SK-N-SH (cell line): ENCODE data around the gene DHDH. TPM values are rescaled to one million over a fixed set of nuclear protein-coding genes. Genes with fewer than 3 reads are reported as not detected.

Source experiments
- CTCF ChIA-PET: fragments of 300-600, 350-600 bp; formaldehyde crosslinking; extraction: SDS; loops from one replicate; lab custom pipeline; 2021; lab: Yijun Ruan, JAX
- POLR2A ChIA-PET: fragments of 350-600 bp; sonication (Branson Sonifier 250); formaldehyde crosslinking; extraction: SDS; loops from one replicate; lab custom pipeline; 2020; ENCODE audit warnings: antibody characterized with exemption, inconsistent platforms; lab: Yijun Ruan, JAX
- DNase-seq: peaks from one replicate; pipeline ENCODE4 v3.0.0; 2012
- H2AFZ ChIP-seq: fragments of 200-600 bp; sonication (generic); 2 replicates; pipeline ENCODE4 v1.8.1; 2016; ENCODE audit warnings: antibody characterized with exemption, mild to moderate bottlenecking, low read depth
- H3F3A ChIP-seq: fragments of 200-600 bp; sonication (generic); replicated peaks from 2 replicates; pipeline ENCODE3; 2016; ENCODE audit warnings: antibody characterized with exemption, mild to moderate bottlenecking; ENCODE audit not compliant: insufficient read depth
- H3K27ac ChIP-seq, 2 experiments: fragments of 200-500 bp in 1 of 2; fragments of 200-600 bp in 1 of 2; sonication (Bioruptor generic) in 1 of 2; sonication (generic), shearing (Covaris generic) in 1 of 2; 2 replicates each; pipeline versions ENCODE4 v1.5.1 to v1.6.1; 2014 to 2016; ENCODE audit warnings: low read depth in 2 of 2, inconsistent platforms in 1 of 2, low read length in 1 of 2, mild to moderate bottlenecking in 1 of 2, mixed read lengths in 1 of 2
- H3K27me3 ChIP-seq: fragments of 200-600 bp; sonication (generic), shearing (Covaris generic); 2 replicates; pipeline ENCODE4 v1.6.1; 2016; ENCODE audit warnings: mixed run types; ENCODE audit not compliant: insufficient read depth
- H3K36me3 ChIP-seq, 2 experiments: fragments of 200-500 bp in 1 of 2; fragments of 200-600 bp in 1 of 2; sonication (Bioruptor generic) in 1 of 2; sonication (generic) in 1 of 2; replicated peaks in 1 of 2; 2 replicates each; pipeline versions ENCODE3 to v1.5.1; 2014 to 2016; ENCODE audit warnings: low read length in 1 of 2, mild to moderate bottlenecking in 1 of 2; ENCODE audit not compliant: insufficient read depth in 2 of 2, control insufficient read depth in 1 of 2
- H3K4me1 ChIP-seq, 2 experiments: fragments of 200-500 bp in 1 of 2; fragments of 200-600 bp in 1 of 2; sonication (Bioruptor generic) in 1 of 2; sonication (generic), shearing (Covaris generic) in 1 of 2; 2 replicates each; pipeline versions ENCODE4 v1.5.1 to v1.6.1; 2014 to 2016; ENCODE audit warnings: low read depth in 1 of 2, low read length in 1 of 2, mixed run types in 1 of 2; ENCODE audit not compliant: insufficient read depth in 2 of 2, control insufficient read depth in 1 of 2
- H3K4me2 ChIP-seq: fragments of 200-600 bp; sonication (generic), shearing (Covaris generic); 2 replicates; pipeline ENCODE4 v1.6.1; 2017; ENCODE audit warnings: mixed run types
- H3K4me3 ChIP-seq, 2 experiments: fragments of 200-500 bp in 1 of 2; fragments of 200-600 bp in 1 of 2; sonication (Bioruptor generic) in 1 of 2; sonication (generic), shearing (Covaris generic) in 1 of 2; 2 replicates each; pipeline versions ENCODE4 v1.5.1 to v1.8.1; 2014 to 2016; ENCODE audit warnings: low read depth in 2 of 2, inconsistent platforms in 1 of 2, low read length in 1 of 2, mild to moderate bottlenecking in 1 of 2, mixed read lengths in 1 of 2, moderate library complexity in 1 of 2
- H3K79me2 ChIP-seq: fragments of 200-600 bp; sonication (generic); 2 replicates; pipeline ENCODE4 v1.8.1; 2017; ENCODE audit warnings: mild to moderate bottlenecking; ENCODE audit not compliant: insufficient read depth
- H3K9ac ChIP-seq: fragments of 200-600 bp; sonication (generic); 2 replicates; pipeline ENCODE4 v1.6.1; 2017; ENCODE audit warnings: mixed run types
- H3K9me2 ChIP-seq: fragments of 200-600 bp; sonication (generic); 2 replicates; pipeline ENCODE4 v1.6.1; 2017; ENCODE audit warnings: mixed run types
- H3K9me3 ChIP-seq: fragments of 200-600 bp; sonication (generic); 2 replicates; pipeline ENCODE4 v1.6.1; 2017; ENCODE audit warnings: mixed run types, mild to moderate bottlenecking, moderate library complexity
- H4K20me1 ChIP-seq: fragments of 200-600 bp; sonication (generic); 2 replicates; pipeline ENCODE4 v1.6.1; 2017; ENCODE audit warnings: mild to moderate bottlenecking, mixed run types; ENCODE audit not compliant: insufficient read depth
- ELF1 ChIP-seq: IDR thresholded peaks from 2 replicates; pipeline ENCODE4 v1.4.0; 2012
- EZH2phosphoT487 ChIP-seq: fragments of 200-600 bp; sonication (generic); IDR thresholded peaks from 2 replicates; pipeline ENCODE4 v1.6.1; 2017; ENCODE audit warnings: low read depth, mixed run types, mild to moderate bottlenecking, antibody characterized with exemption, moderate library complexity, borderline replicate concordance
- FOXJ3 ChIP-seq: sonication (generic); formaldehyde crosslinking; IDR thresholded peaks from 2 replicates; pipeline ENCODE4 v1.5.1; 2020; ENCODE audit warnings: mild to moderate bottlenecking, missing genetic modification reagents
- FOXM1 ChIP-seq: IDR thresholded peaks from 2 replicates; pipeline ENCODE4 v1.4.0; 2012; ENCODE audit warnings: low read depth, mild to moderate bottlenecking
- GABPA ChIP-seq: IDR thresholded peaks from 2 replicates; pipeline ENCODE4 v1.4.0; 2012; ENCODE audit warnings: low read depth, mild to moderate bottlenecking
- GATA2 ChIP-seq: sonication (generic); formaldehyde crosslinking; IDR thresholded peaks from 2 replicates; pipeline ENCODE4 v1.5.0; 2020; ENCODE audit warnings: mild to moderate bottlenecking, missing genetic modification reagents
- IRF3 ChIP-seq: fragments of 150-350 bp; IDR thresholded peaks from 2 replicates; pipeline ENCODE4 v1.6.1; 2016; ENCODE audit warnings: mild to moderate bottlenecking, low read depth, low read length
- NFIC ChIP-seq: IDR thresholded peaks from 2 replicates; pipeline ENCODE4 v1.4.0; 2012; ENCODE audit warnings: borderline replicate concordance
- RAD21 ChIP-seq: IDR thresholded peaks from 2 replicates; pipeline ENCODE4 v1.6.1; 2012; ENCODE audit warnings: mild to moderate bottlenecking, low read length
- RCOR1 ChIP-seq: fragments of 150-350 bp; IDR thresholded peaks from 2 replicates; pipeline ENCODE4 v1.6.1; 2017; ENCODE audit warnings: antibody characterized with exemption, low read length
- SIN3A ChIP-seq: IDR thresholded peaks from 2 replicates; pipeline ENCODE4 v1.6.1; 2012; ENCODE audit warnings: low read depth, mild to moderate bottlenecking, low read length, moderate library complexity, borderline replicate concordance
- SMC3 ChIP-seq: IDR thresholded peaks from 2 replicates; pipeline ENCODE4 v1.6.1; 2012; ENCODE audit warnings: low read depth, low read length, improper control_type of control experiment
- TAF1 ChIP-seq: IDR thresholded peaks from 2 replicates; pipeline ENCODE4 v1.6.1; 2012; ENCODE audit warnings: low read depth, mild to moderate bottlenecking, low read length, moderate library complexity, borderline replicate concordance
- YY1 ChIP-seq: IDR thresholded peaks from 2 replicates; pipeline ENCODE4 v1.4.0; 2012; ENCODE audit warnings: low read depth, mild to moderate bottlenecking
- ZBTB33 ChIP-seq: IDR thresholded peaks from 2 replicates; pipeline ENCODE4 v1.4.0; 2012; ENCODE audit warnings: low read depth, borderline replicate concordance
- WGBS: methylation state at CpG from one replicate; pipeline ENCODE4 v1.1.6; 2017; ENCODE audit warnings: low lambda C conversion rate; 5-methylcytosine and 5-hydroxymethylcytosine counted together
- polyA plus RNA-seq, 3 experiments: library from polyadenylated mRNA; depleted of rRNA; stranded (reverse); fragments of >200 nt; gene quantifications; 2 replicates each; pipeline ENCODE4 v1.2.3, GENCODE V29; 2012
- TF ChIP-seq, protein P1 (sequence below): IDR thresholded peaks from 2 replicates; pipeline ENCODE4 v1.4.0; 2012; ENCODE audit warnings: low read depth
- TF ChIP-seq, protein P2 (sequence below): IDR thresholded peaks from 2 replicates; pipeline ENCODE4 v1.4.0; 2012; ENCODE audit warnings: low read depth, borderline replicate concordance
- TF ChIP-seq, protein P3 (sequence below): fragments of 150-350 bp; IDR thresholded peaks from 2 replicates; pipeline ENCODE4 v1.6.1; 2017; ENCODE audit warnings: antibody characterized with exemption, low read length, low read depth, borderline replicate concordance

DHDH gene
- polyA plus RNA-seq, 1 of the 3 experiments (the other 2 are of a cell fraction): 0.72 TPM

DNA sequence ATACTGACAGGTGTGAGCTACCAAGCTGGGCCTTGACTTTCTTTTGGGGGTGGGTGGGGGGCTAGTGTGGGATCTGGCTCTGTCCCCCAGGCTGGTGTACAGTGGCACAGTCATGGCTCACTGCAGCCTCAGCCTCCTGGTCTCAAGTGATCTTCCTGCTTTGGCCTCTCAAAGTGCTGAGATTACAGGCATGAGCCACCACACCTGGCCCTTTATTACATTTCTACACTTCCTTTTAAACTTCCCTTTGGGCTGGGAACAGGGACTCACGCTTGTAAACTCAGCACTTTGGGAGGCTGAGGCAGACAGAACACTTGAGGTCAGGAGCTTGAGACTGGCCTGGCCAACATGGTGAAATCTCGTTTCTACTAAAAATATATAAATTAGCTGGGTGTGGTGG lies 43.6 kb downstream of the DHDH start:
- no peak for DNase-seq
- Histone ChIP-seq H3K9me3 (no peaks in the 10 kb centered on the region), H3K27me3 (no peaks in the 10 kb centered on the region), H3K9me2 (no peaks in the 10 kb centered on the region), H3K4me2 (no peak overlapping the region), H3K36me3 (peaks cover 8 to 36% of the 10 kb centered on the region in 2 experiments), H2AFZ (no peak overlapping the region), H3K9ac (no peak overlapping the region), H3K79me2 (no peaks in the 10 kb centered on the region), H4K20me1 (no peaks in the 10 kb centered on the region), H3K4me3 (no peak overlapping the region), H3K27ac (no peak overlapping the region), H3K4me1 (no peaks in the 10 kb centered on the region), H3F3A (peaks cover 17% of the 10 kb centered on the region)
- 92% methylated on average over 2 of the region's 2 CpGs for WGBS
- POLR2A ChIA-PET: interaction anchor here (0.6 to 0.9 kb wide), 2 partner anchors 11 to 83 kb away, joined by 3 read pairs; no protein-coding TSS in a partner anchor
- TF ChIP-seq YY1: no peak
- TF ChIP-seq IRF3: no peak
- TF ChIP-seq NFIC: no peak
- no peak for TF ChIP-seq RCOR1
- TF ChIP-seq RAD21: no peak
- no peak for TF ChIP-seq SIN3A
- CTCF ChIA-PET: interaction anchor here (1.0 to 4.5 kb wide), 7 partner anchors 9 to 189 kb away, joined by 3 to 27 read pairs (median 4); partner anchors contain the start of genes GYS1 and RUVBL2

- no peak for DNase-seq
- Histone ChIP-seq H3K4me1 (no peaks in the 10 kb centered on the region), H3K9ac (no peak overlapping the region), H2AFZ (no peak overlapping the region), H3K9me2 (no peaks in the 10 kb centered on the region), H3K27me3 (no peaks in the 10 kb centered on the region), H3K4me2 (no peak overlapping the region), H4K20me1 (no peaks in the 10 kb centered on the region), H3K27ac (no peak overlapping the region), H3K4me3 (no peak overlapping the region), H3F3A (peaks cover 17% of the 10 kb centered on the region), H3K36me3 (peaks cover 5 to 44% of the 10 kb centered on the region in 2 experiments), H3K9me3 (no peaks in the 10 kb centered on the region), H3K79me2 (no peaks in the 10 kb centered on the region)
- WGBS: 97% methylated on average over 9 of the region's 9 CpGs
- CTCF ChIA-PET: interaction anchor here (1.4 to 5.8 kb wide), 4 partner anchors 10 to 18 kb away, joined by 5 to 45 read pairs (median 6); partner anchors contain the start of genes GYS1 and RUVBL2
- POLR2A ChIA-PET: interaction anchor here (0.6 kb wide), 1 partner anchor 31 kb away, joined by 3 read pairs; no protein-coding TSS in a partner anchor
- TF ChIP-seq GATA2: no peak
- TF ChIP-seq, protein P1, sequence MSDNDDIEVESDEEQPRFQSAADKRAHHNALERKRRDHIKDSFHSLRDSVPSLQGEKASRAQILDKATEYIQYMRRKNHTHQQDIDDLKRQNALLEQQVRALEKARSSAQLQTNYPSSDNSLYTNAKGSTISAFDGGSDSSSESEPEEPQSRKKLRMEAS: no peak
- TF ChIP-seq EZH2phosphoT487: no peak
- TF ChIP-seq GABPA: no peak
- TF ChIP-seq SMC3: no peak
- no peak for TF ChIP-seq SIN3A
- TF ChIP-seq, protein P2, sequence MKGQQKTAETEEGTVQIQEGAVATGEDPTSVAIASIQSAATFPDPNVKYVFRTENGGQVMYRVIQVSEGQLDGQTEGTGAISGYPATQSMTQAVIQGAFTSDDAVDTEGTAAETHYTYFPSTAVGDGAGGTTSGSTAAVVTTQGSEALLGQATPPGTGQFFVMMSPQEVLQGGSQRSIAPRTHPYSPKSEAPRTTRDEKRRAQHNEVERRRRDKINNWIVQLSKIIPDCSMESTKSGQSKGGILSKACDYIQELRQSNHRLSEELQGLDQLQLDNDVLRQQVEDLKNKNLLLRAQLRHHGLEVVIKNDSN: no peak
- no peak for TF ChIP-seq ELF1
- TF ChIP-seq TAF1: no peak
- no peak for TF ChIP-seq IRF3
- TF ChIP-seq FOXJ3 (CRISPR knock-in tag): no peak
- TF ChIP-seq RCOR1: no peak
- no peak for TF ChIP-seq ZBTB33
- TF ChIP-seq, protein P3, sequence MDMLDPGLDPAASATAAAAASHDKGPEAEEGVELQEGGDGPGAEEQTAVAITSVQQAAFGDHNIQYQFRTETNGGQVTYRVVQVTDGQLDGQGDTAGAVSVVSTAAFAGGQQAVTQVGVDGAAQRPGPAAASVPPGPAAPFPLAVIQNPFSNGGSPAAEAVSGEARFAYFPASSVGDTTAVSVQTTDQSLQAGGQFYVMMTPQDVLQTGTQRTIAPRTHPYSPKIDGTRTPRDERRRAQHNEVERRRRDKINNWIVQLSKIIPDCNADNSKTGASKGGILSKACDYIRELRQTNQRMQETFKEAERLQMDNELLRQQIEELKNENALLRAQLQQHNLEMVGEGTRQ: no peak
- TF ChIP-seq FOXM1: no peak
These were observed 48.8 kb downstream of the DHDH start for GRCh38 chr19:48982280-48982679.
